ENCODE data around the gene IFNAR1.
A peak's percentile ranks its signal among the peaks of the same experiment; 100 is the strongest.
"Not testable (repeated sequence)": the region's sequence is repeated elsewhere in the genome, so short reads cannot be mapped to it uniquely, and the experiment has no call there.

IFNAR1 gene

GRCh38 chr21:33378081-33378480 lies 53.3 kb downstream of the IFNAR1 start:
- no peaks in the 10 kb centered on the region for H3K9me3 ChIP-seq
- no peaks in the 10 kb centered on the region for H3K36me3 ChIP-seq
- H3K4me3 ChIP-seq = no peak overlapping the region
- intact Hi-C loops (cut with DNase I; ENCODE audit: low total_unique reads) = loop anchor here (10.0 kb wide), 1 partner anchor 183 kb away; no protein-coding TSS in a partner anchor
- no peak for DNase-seq
- H3K4me1 ChIP-seq = peaks cover 0 to 33% (median 22%) of the 10 kb centered on the region in 4 donors
- no peak overlapping the region for H3K27ac ChIP-seq
- TF ChIP-seq CTCF (IDR thresholded peaks at IDR 0.05) = no peak
- H3K27me3 ChIP-seq = no peaks in the 10 kb centered on the region

- H3K27me3 ChIP-seq, H3K9me3 ChIP-seq, H3K36me3 ChIP-seq, H3K4me3 ChIP-seq: not testable (repeated sequence)
- intact Hi-C loops (cut with DNase I; ENCODE audit: low total_unique reads) = loop anchor here (10.0 kb wide), 1 partner anchor 185 kb away; no protein-coding TSS in a partner anchor
- DNase-seq = peak in 1 of 2 donors; percentile 49
- Histone ChIP-seq H3K4me1 (peaks cover 0 to 42% (median 26%) of the 10 kb centered on the region in 4 donors), H3K27ac (peak overlapping the region; percentile 68 to 70)
Measured at GRCh38 chr21:33379934-33380333, 55.2 kb downstream of the IFNAR1 start.

GRCh38 chr21:33380483-33380998 lies 55.8 kb downstream of the IFNAR1 start:
- no peak for TF ChIP-seq CTCF (IDR thresholded peaks at IDR 0.05)
- no peak overlapping the region for H3K4me3 ChIP-seq
- H3K27ac ChIP-seq = peak overlapping the region; percentile 68 to 70
- no peaks in the 10 kb centered on the region for H3K27me3 ChIP-seq
- H3K9me3 ChIP-seq = no peaks in the 10 kb centered on the region
- intact Hi-C loops (cut with DNase I; ENCODE audit: low total_unique reads) = no loop called here
- H3K36me3 ChIP-seq = no peaks in the 10 kb centered on the region
- peaks cover 0 to 42% (median 26%) of the 10 kb centered on the region in 4 donors for H3K4me1 ChIP-seq
- peak; percentile 94 to 97 for DNase-seq

- H3K27me3 ChIP-seq; intact Hi-C loops (cut with DNase I; ENCODE audit: low total_unique reads); DNase-seq; H3K4me3 ChIP-seq; H3K9me3 ChIP-seq; H3K36me3 ChIP-seq: not testable (repeated sequence)
- Histone ChIP-seq H3K4me1 (peaks cover 0 to 42% (median 26%) of the 10 kb centered on the region in 4 donors), H3K27ac (peak overlapping the region in 1 of 2 donors; percentile 70)
Measured at GRCh38 chr21:33381381-33381780, 56.6 kb downstream of the IFNAR1 start.

- Histone ChIP-seq H3K4me1 (peaks cover 0 to 35% (median 25%) of the 10 kb centered on the region in 4 donors), H3K36me3 (no peaks in the 10 kb centered on the region), H3K9me3 (no peaks in the 10 kb centered on the region), H3K4me3 (peak overlapping the region; percentile 20 to 21), H3K27ac (peak overlapping the region; percentile 43 to 44), H3K27me3 (no peaks in the 10 kb centered on the region)
- DNase-seq = peak; percentile 71 to 76
- intact Hi-C loops (cut with DNase I; ENCODE audit: low total_unique reads) = no loop called here
- TF ChIP-seq CTCF (IDR thresholded peaks at IDR 0.05) = no peak
Measured at GRCh38 chr21:33383056-33383888, 58.5 kb downstream of the IFNAR1 start.

GRCh38 chr21:33384841-33385331 lies 60.1 kb downstream of the IFNAR1 start:
- Histone ChIP-seq H3K4me1 (peaks cover 0 to 30% (median 20%) of the 10 kb centered on the region in 4 donors), H3K4me3 (no peak overlapping the region), H3K27ac (no peak overlapping the region), H3K36me3 (no peaks in the 10 kb centered on the region), H3K9me3 (no peaks in the 10 kb centered on the region), H3K27me3 (no peaks in the 10 kb centered on the region)
- intact Hi-C loops (cut with DNase I; ENCODE audit: low total_unique reads) = no loop called here
- TF ChIP-seq CTCF (IDR thresholded peaks at IDR 0.05) = no peak
- DNase-seq = no peak

All from tibial artery (tissue), 4 donors.